T-helper 2 cell treated with Interferon-gamma antibody and Interleukin-4, amounts not matched to agents 100 ng/mL and 5 ng/mL, for 36 hours (primary cell): ENCODE results near the gene ADAMTS6. TPM values are rescaled to one million over a fixed set of nuclear protein-coding genes. Genes with fewer than 3 reads are reported as not detected.

ENCODE experiments used
- intact Hi-C: fragments of 100-400 bp; cut with micrococcal nuclease; formaldehyde crosslinking; loops from one replicate; pipeline ENCODE4 v1.15.1; 2023
- total RNA-seq: library from RNA; stranded (reverse); gene quantifications from 2 replicates; pipeline ENCODE4 v1.2.3, GENCODE V29; 2022

Gene ADAMTS6
- total RNA-seq, 1 donor from 2014 or later, result 2.0 TPM

DNA sequence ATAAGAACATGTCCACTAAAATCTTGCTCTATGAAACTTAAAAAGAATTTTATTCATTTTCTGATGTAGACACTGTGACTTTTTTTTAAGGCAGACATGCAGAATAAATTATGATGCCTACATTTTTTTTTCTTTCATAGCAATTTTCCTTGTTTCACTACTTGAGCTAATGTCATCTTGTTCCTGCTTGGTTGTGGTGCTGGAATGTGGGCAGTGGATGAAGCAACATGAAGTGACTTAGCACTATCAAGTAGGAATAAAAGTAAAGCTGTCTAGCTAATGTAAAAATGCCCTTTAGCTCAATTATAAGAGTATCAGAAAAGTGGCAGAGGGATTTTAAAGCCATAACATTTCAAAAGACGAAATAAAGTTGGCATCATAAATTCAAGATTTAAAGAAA is 191.0 kb downstream of the ADAMTS6 start:
- intact Hi-C loops, result no loop called here

DNA sequence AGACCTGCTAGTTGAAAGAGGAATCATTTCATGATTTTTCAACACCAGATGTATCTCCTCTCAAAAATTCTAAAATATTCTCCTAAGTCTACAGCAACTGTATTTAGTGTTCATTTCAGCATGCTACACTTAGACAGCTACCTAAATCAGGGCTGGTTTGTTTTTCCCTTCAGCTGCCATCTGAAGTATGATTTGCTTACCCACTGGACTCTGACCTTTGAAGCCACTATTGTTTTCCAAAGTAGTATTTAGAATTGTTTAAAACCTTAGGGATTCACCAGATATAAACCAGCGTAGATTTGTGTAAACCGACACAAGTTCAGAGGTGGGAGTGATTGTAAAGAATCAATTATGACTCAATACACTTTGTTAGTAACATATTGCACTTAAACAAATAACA is 193.1 kb downstream of the ADAMTS6 start:
- intact Hi-C loops, result no loop called here

DNA sequence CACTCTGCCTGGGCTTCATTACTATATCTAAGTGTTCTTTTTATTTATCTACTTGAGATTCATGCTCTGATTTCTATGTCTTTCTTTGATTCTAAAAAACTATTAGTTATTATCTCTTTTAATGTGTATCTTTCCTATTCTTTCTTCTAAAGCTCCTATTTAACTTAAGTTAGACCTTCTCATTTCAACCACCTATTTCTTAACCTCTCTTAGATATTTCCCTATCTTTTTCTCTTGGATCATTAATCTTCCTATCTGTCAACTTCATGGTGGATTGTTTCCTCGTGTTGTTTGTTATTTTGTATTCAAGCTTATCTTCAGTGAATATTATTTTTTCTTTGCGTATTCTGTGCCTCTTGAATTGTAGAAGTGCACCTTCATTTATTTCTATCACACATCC is 202.1 kb downstream of the ADAMTS6 start:
- intact Hi-C loops, result no loop called here

GRCh38 chr5:65276178-65276890 is 205.4 kb downstream of the ADAMTS6 start:
- intact Hi-C loops, result no loop called here

GRCh38 chr5:65271906-65272305 is 209.8 kb downstream of the ADAMTS6 start:
- intact Hi-C loops, result no loop called here

- intact Hi-C loops, result no loop called here
These were observed 213.2 kb downstream of the ADAMTS6 start for GRCh38 chr5:65268525-65268924.

- intact Hi-C loops, result no loop called here
These were observed 217.3 kb downstream of the ADAMTS6 start for GRCh38 chr5:65264420-65264819.

- intact Hi-C loops, result no loop called here
These were observed 218.4 kb downstream of the ADAMTS6 start for GRCh38 chr5:65263321-65263720.

GRCh38 chr5:65262649-65263059 is 219.1 kb downstream of the ADAMTS6 start:
- intact Hi-C loops, result no loop called here

- intact Hi-C loops, result no loop called here
These were observed 219.6 kb downstream of the ADAMTS6 start for GRCh38 chr5:65262096-65262495.

- intact Hi-C loops, result no loop called here
These were observed 220.2 kb downstream of the ADAMTS6 start for GRCh38 chr5:65261499-65261898.

- intact Hi-C loops, result no loop called here
These were observed 226.4 kb downstream of the ADAMTS6 start for GRCh38 chr5:65255294-65255693.

DNA sequence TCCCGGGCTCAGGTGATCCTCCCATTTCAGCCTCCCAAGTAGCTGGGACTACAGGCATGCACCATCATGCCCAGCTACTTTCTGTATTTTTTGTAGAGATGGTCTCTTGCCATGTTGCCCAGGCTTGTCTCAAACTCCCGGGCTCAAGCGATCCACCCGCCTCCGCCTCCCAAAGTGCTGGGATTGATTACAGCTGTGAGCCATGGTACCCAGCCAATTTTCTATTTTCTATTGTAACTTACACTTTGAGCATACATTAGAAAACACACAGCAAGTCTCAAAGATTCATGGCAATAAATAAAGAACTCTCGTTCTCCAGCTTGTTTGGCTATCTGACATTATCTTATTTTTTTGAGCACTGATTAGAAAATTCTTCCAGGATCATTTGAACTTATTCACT is 228.7 kb downstream of the ADAMTS6 start:
- intact Hi-C loops, result no loop called here

DNA sequence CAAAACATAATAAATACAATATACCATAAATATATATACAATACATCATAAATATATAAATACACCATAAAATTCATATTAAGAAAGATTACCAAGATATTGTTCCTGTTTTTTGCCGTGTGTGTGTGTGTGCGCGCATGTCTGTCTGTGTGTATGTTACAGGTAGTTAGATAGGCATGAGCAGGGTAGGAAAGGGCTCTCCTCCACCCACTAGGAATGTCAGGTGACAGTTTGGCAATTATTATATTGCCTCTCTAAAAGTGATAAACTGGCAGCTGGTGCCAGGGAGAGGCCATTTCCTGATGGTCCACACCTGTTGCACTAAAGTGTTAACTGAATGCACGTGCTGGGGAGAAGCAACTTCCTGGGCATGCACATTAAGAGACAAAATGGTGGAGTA is 232.8 kb downstream of the ADAMTS6 start:
- intact Hi-C loops, result no loop called here

- intact Hi-C loops, result no loop called here
These were observed 234.1 kb downstream of the ADAMTS6 start for GRCh38 chr5:65247594-65247993.

DNA sequence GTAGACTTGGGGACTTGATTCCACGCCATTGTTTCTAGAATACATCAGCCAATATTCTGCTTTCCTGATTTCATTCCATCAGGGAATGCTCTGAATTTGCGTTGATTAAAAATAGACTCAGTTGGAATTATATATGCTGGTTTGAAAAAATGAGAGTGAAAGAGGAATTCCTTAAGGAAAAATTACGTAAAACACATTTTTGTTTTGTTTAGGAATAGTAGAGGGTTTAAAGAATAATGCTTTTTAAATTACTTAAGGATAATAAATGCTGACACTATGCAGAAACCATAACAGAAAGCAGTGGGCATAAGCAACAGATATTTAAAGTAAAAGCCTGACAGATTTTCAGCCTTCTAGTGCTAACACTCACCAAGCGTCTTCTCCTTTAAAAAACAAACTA is 235.0 kb downstream of the ADAMTS6 start:
- intact Hi-C loops, result no loop called here

- intact Hi-C loops, result no loop called here
These were observed 237.7 kb downstream of the ADAMTS6 start for GRCh38 chr5:65244031-65244430.

- intact Hi-C loops, result no loop called here
These were observed 238.6 kb downstream of the ADAMTS6 start for GRCh38 chr5:65243161-65243560.

GRCh38 chr5:65229841-65230240 is 251.9 kb downstream of the ADAMTS6 start:
- intact Hi-C loops, result no loop called here

DNA sequence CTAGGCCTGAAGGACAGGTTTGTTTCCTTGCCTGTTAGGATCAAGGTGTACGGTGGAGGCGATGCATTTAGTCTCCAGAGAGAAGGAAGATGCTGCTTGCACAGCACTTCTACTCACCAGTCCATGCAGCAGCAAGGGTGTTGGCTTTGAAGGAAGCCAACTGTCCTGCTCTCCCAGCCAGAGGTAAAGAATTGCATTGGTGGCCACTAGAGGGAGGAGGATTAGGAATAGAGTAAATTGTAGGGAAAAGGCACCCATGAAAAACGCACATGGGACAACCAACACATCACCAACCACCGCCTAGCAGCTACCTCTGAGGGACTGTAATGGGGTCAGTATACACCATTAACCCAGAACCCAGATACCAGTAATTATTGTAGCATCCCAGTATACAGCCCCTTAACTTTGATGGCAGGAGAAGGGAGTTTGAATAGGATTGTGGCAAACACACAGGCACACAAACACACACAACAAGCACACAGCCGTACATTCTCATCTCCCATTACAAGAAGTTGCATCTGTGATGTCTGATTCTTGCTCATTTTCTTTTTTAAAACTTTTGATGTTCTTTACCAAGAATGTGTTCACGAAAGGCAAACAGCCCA is 267.7 kb downstream of the ADAMTS6 start:
- intact Hi-C loops, result no loop called here

- intact Hi-C loops, result no loop called here
These were observed 272.4 kb downstream of the ADAMTS6 start for GRCh38 chr5:65209341-65209740.

DNA sequence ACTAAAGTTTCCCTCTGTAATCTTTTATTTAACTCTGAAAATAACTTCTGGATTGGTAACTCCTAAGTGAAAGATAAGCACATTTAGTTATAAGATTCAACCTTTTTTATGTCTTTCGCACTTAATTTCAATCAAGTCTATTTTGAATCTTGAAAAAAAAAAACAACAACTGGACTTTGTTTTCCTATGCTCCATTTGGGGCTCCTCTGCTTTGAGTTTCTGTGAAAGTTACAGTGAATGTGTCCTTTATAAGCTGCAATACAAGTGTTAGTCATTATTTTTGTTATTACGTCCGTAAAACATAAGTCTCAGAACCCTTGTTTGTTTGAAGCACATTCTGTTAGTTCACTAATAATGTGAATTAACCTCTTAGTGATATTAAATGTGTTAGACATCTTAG is 276.8 kb downstream of the ADAMTS6 start:
- intact Hi-C loops, result no loop called here

GRCh38 chr5:65203746-65204145 is 278.0 kb downstream of the ADAMTS6 start:
- intact Hi-C loops, result no loop called here
